K562 (cell line): Measurements from ENCODE around the gene SLC29A3. TPM values are rescaled to one million over a fixed set of nuclear protein-coding genes. Genes with fewer than 3 reads are reported as not detected.

ENCODE experiments used
- ATAC-seq: fragments of 200-7000 bp; cut with Tn5 transposase; 3 replicates; pipeline ENCODE4 v1.9.1; 2020; ENCODE audit warnings: moderate library complexity
- BruUV-seq: library from RNA; stranded (reverse); fragments of 400-500 nt; replicated peaks from 2 replicates; lab custom pipeline; 2021; lab: Mats Ljungman, UMichigan
- CTCF ChIA-PET: fragments of 300-600 bp; formaldehyde crosslinking; extraction: SDS; loops from one replicate; lab custom pipeline; 2021; ENCODE audit warnings: low intra/inter-chr PET ratio; lab: Yijun Ruan, JAX
- POLR2A ChIA-PET: fragments of 300-600, 350-650 bp; sonication (Branson Sonifier 250); formaldehyde crosslinking; extraction: SDS; loops from one replicate; lab custom pipeline; 2021; ENCODE audit warnings: antibody characterized with exemption, inconsistent platforms; lab: Yijun Ruan, JAX
- DNase-seq, 4 experiments: peaks; one replicate each; pipeline versions ENCODE4 v3.0.0 to v3.0.0-alpha.2; 2011 to 2018; ENCODE audit warnings: low spot score in 3 of 4, mixed read lengths in 3 of 4; ENCODE audit errors: extremely low read depth in 1 of 4
- FAIRE-seq: peaks from 2 replicates; lab custom pipeline; 2011; peaks lifted over from hg19 to GRCh38; lab: Jason Lieb, UNC
- H2AFZ ChIP-seq: 2 replicates; pipeline ENCODE4 v1.6.0; 2011; ENCODE audit warnings: low read depth, low read length, control low read depth, inconsistent platforms
- H3K27ac ChIP-seq: fragments of 200-600 bp; 3 replicates; pipeline ENCODE4 v1.8.0; 2011; ENCODE audit warnings: low read depth, mild to moderate bottlenecking, control low read depth, inconsistent platforms, low read length, moderate library complexity, mixed read lengths; ENCODE audit errors: extremely low read depth
- H3K27me3 ChIP-seq, 2 experiments: fragments of 300-600 bp in 1 of 2; 2 replicates in 1 of 2; 3 replicates in 1 of 2; pipeline versions ENCODE4 v1.6.0 to v1.8.0; 2011; ENCODE audit warnings: inconsistent platforms in 2 of 2, low read length in 2 of 2, mild to moderate bottlenecking in 1 of 2, mixed read lengths in 1 of 2, moderate library complexity in 1 of 2; ENCODE audit not compliant: control insufficient read depth in 2 of 2, insufficient read depth in 2 of 2
- H3K36me3 ChIP-seq: fragments of 300-600 bp; 3 replicates; pipeline ENCODE4 v1.8.0; 2011; ENCODE audit warnings: mild to moderate bottlenecking, low read length, inconsistent platforms; ENCODE audit not compliant: control insufficient read depth, insufficient read depth
- H3K4me1 ChIP-seq, 2 experiments: fragments of 200-600 bp in 1 of 2; replicated peaks in 1 of 2; 2 replicates in 1 of 2; 3 replicates in 1 of 2; pipeline versions ENCODE4 v1.5.1 to v1.8.0; 2011; ENCODE audit warnings: inconsistent platforms in 2 of 2, low read length in 2 of 2, mild to moderate bottlenecking in 1 of 2, mixed read lengths in 1 of 2, moderate library complexity in 1 of 2; ENCODE audit not compliant: control insufficient read depth in 2 of 2, insufficient read depth in 2 of 2
- H3K4me2 ChIP-seq: 2 replicates; pipeline ENCODE4 v1.6.1; 2011; ENCODE audit warnings: low read length, control low read depth, inconsistent platforms, mixed read lengths; ENCODE audit not compliant: insufficient read depth
- H3K4me3 ChIP-seq: fragments of 200-600 bp; sonication (generic), shearing (Covaris generic); 2 replicates; pipeline ENCODE4 v1.5.1; 2016; ENCODE audit warnings: control low read depth, inconsistent platforms
- H3K79me2 ChIP-seq: fragments of 200-600 bp; 3 replicates; pipeline ENCODE4 v1.8.0; 2011; ENCODE audit warnings: low read length, inconsistent platforms; ENCODE audit not compliant: control insufficient read depth, insufficient read depth
- H3K9ac ChIP-seq, 2 experiments: 2 replicates each; pipeline versions ENCODE4 v1.6.0 to v1.6.1; 2011; ENCODE audit warnings: low read depth in 2 of 2, low read length in 2 of 2, control low read depth in 1 of 2, inconsistent platforms in 1 of 2, mild to moderate bottlenecking in 1 of 2, mixed read lengths in 1 of 2; ENCODE audit not compliant: insufficient read depth in 1 of 2
- H3K9me1 ChIP-seq: one replicate; pipeline ENCODE4 v1.6.0; 2011; ENCODE audit warnings: inconsistent platforms, mild to moderate bottlenecking, low read length, moderate library complexity; ENCODE audit not compliant: control insufficient read depth, insufficient read depth
- H3K9me3 ChIP-seq: replicated peaks from 2 replicates; pipeline ENCODE4 v1.5.1; 2011; ENCODE audit warnings: low read depth, low read length, inconsistent platforms; ENCODE audit not compliant: control insufficient read depth, insufficient read depth
- H4K20me1 ChIP-seq: replicated peaks from 2 replicates; pipeline ENCODE4 v1.6.1; 2011; ENCODE audit warnings: low read length, inconsistent platforms, mixed read lengths; ENCODE audit not compliant: control insufficient read depth, insufficient read depth
- MLLT1 ChIP-seq, 2 experiments: fragments of 450-650 bp; IDR thresholded peaks; 2 replicates each; pipeline ENCODE4 v1.6.1; 2016
- REST ChIP-seq, 2 experiments: fragments of 450-650 bp; formaldehyde crosslinking in 1 of 2; IDR thresholded peaks; 2 replicates each; pipeline versions ENCODE4 v1.4.0 to v1.6.1; 2014 to 2020; ENCODE audit warnings: mild to moderate bottlenecking in 2 of 2, borderline replicate concordance in 1 of 2, low read depth in 1 of 2
- RHOXF2B ChIP-seq: fragments of 250-450 bp; sonication (Bioruptor Pico); conservative IDR thresholded peaks from 2 replicates; pipeline ENCODE4 v1.5.1; 2021
- SMARCA5 ChIP-seq: fragments of 450-650 bp; IDR thresholded peaks from 2 replicates; pipeline ENCODE4 v1.6.1; 2016
- TAF7 ChIP-seq: fragments of 450-650 bp; IDR thresholded peaks from 2 replicates; pipeline ENCODE4 v1.6.1; 2016; ENCODE audit warnings: missing genetic modification characterization, missing compliant biosample characterization
- TRIM28 ChIP-seq: fragments of 450-650 bp; IDR thresholded peaks from 2 replicates; pipeline ENCODE4 v1.6.1; 2017
- ZBTB17 ChIP-seq: fragments of 450-650 bp; formaldehyde crosslinking; IDR thresholded peaks from 2 replicates; pipeline ENCODE4 v1.4.0; 2020; ENCODE audit warnings: mild to moderate bottlenecking
- ZMIZ1 ChIP-seq, 2 experiments: fragments of 150-350 bp in 1 of 2; IDR thresholded peaks; 2 replicates each; pipeline ENCODE4 v1.6.1; 2012 to 2016; ENCODE audit warnings: low read depth in 2 of 2, low read length in 2 of 2, mild to moderate bottlenecking in 1 of 2, moderate library complexity in 1 of 2
- ZNF23 ChIP-seq: fragments of 250-450 bp; sonication (Bioruptor Pico); IDR thresholded peaks from 2 replicates; pipeline ENCODE4 v1.4.0; 2020; ENCODE audit warnings: mild to moderate bottlenecking
- WGBS: fragments of 100-300 bp; shearing (Covaris generic); methylation state at CpG from one replicate; pipeline ENCODE4 v1.1.6; 2016; ENCODE audit warnings: low coverage, mixed read lengths; ENCODE audit not compliant: insufficient coverage; ENCODE audit errors: missing lambda C conversion rate; 5-methylcytosine and 5-hydroxymethylcytosine counted together
- in situ Hi-C: fragments of 300-500 bp; cut with MboI; formaldehyde crosslinking; loops from 4 replicates; pipeline ENCODE4 v1.15.0; 2018; ENCODE audit warnings: inconsistent platforms, mixed read lengths
- intact Hi-C: fragments of 100-400 bp; cut with micrococcal nuclease; formaldehyde crosslinking; loops from 2 replicates; pipeline ENCODE4 v1.14.2; 2022
- polyA plus RNA-seq, 8 experiments: library from polyadenylated mRNA; depleted of rRNA in 4 of 8; stranded (reverse) in 5 of 8; unstranded in 3 of 8; fragments of >200 nt; fragmentation: Nextera tagmentation in 2 of 8; fragmentation: Illumina TruSeq in 1 of 8; extraction: Ambion mirVana in 2 of 8; extraction: Trizol in 1 of 8; gene quantifications; 2 replicates each; pipeline versions ENCODE4 v1.2.1 to v1.2.3, GENCODE V29; 2011 to 2014; ENCODE audit warnings: inconsistent platforms in 1 of 8, missing spikeins in 1 of 8
- total RNA-seq, 7 experiments: library from RNA; depleted of rRNA in 6 of 7; stranded (reverse); fragments of >200 nt in 6 of 7; fragmentation: Illumina TruSeq in 2 of 7; extraction: Trizol in 2 of 7; gene quantifications; 2 replicates each; pipeline versions ENCODE4 v1.2.1 to v1.2.3, GENCODE V29; 2011 to 2021; ENCODE audit warnings: low replicate concordance in 1 of 7

The SLC29A3 gene
- total and polyA plus RNA-seq, 9 of the 15 experiments (the other 6 are each of a cell fraction or from before 2014, with no cell fraction given): 2.1 to 10.7 (median 4.6) TPM

GRCh38 chr10:71344993-71345480 is 26.0 kb downstream of the SLC29A3 start:
- DNase-seq: no peak
- H3K4me2 ChIP-seq: no peak overlapping the region
- no peak overlapping the region for H2AFZ ChIP-seq
- intact Hi-C loops (no loop called here), in situ Hi-C loops (no loop called here)
- no peak for ATAC-seq
- WGBS: 53% methylated on average over 3 of the region's 3 CpGs
- no peaks in the 10 kb centered on the region for H3K27me3 ChIP-seq
- no peak overlapping the region for H3K4me3 ChIP-seq
- ChIA-PET CTCF (no interaction called here), POLR2A (interaction anchor here (0.9 to 1.6 kb wide), 2 partner anchors 8 to 11 kb away, joined by 3 to 5 read pairs; no protein-coding TSS in a partner anchor)
- H3K9me3 ChIP-seq: no peaks in the 10 kb centered on the region
- BruUV-seq: no TSS peak
- no peaks in the 10 kb centered on the region for H3K36me3 ChIP-seq
- peaks cover 6% of the 10 kb centered on the region for H4K20me1 ChIP-seq
- no peaks in the 10 kb centered on the region for H3K79me2 ChIP-seq
- no peak overlapping the region for H3K27ac ChIP-seq
- peaks cover 23% of the 10 kb centered on the region in 2 experiments for H3K4me1 ChIP-seq
- H3K9ac ChIP-seq: no peak overlapping the region; a peak in 1 of 4 replicates
- no peak for FAIRE-seq
- no peaks in the 10 kb centered on the region for H3K9me1 ChIP-seq
- TF ChIP-seq ZMIZ1 (IDR thresholded peaks at IDR 0.05; ENCODE audit: low read depth in 2 of 2, low read length in 2 of 2) (peak in 1 of 2 experiments; percentile 76; a peak in 2 of 4 replicates), MLLT1 (IDR thresholded peaks at IDR 0.05) (peak in 1 of 2 experiments; percentile 95; a peak in 2 of 4 replicates), SMARCA5 (no peak), ZNF23 (CRISPR knock-in tag) (peak; percentile 93), REST (IDR thresholded peaks at IDR 0.05; ENCODE audit: borderline replicate concordance) (peak; percentile 21; the same call in 1 of the 2 replicates), REST (CRISPR knock-in tag; IDR thresholded peaks at IDR 0.05; ENCODE audit: low read depth) (no peak), TAF7 (tag) (no peak), ZBTB17 (CRISPR knock-in tag) (peak; percentile 97), RHOXF2B (CRISPR knock-in tag) (no peak), TRIM28 (no peak)
